Ishikawa (cell line): ENCODE data around the gene YWHAH.

ENCODE experiments used
- CEBPB ChIP-seq: IDR thresholded peaks from 2 replicates; pipeline ENCODE4 v1.6.1; 2012
- CREB1 ChIP-seq: IDR thresholded peaks from 2 replicates; pipeline ENCODE4 v1.6.1; 2012; ENCODE audit warnings: low read depth
- EGR1 ChIP-seq: IDR thresholded peaks from 2 replicates; pipeline ENCODE4 v1.6.1; 2012
- EP300 ChIP-seq: IDR thresholded peaks from 2 replicates; pipeline ENCODE4 v1.6.1; 2012; ENCODE audit warnings: borderline replicate concordance
- FOXM1 ChIP-seq: IDR thresholded peaks from 2 replicates; pipeline ENCODE4 v1.6.1; 2012; ENCODE audit warnings: low read depth, borderline replicate concordance
- NFIC ChIP-seq: IDR thresholded peaks from 2 replicates; pipeline ENCODE4 v1.6.1; 2012
- RAD21 ChIP-seq: IDR thresholded peaks from 2 replicates; pipeline ENCODE4 v1.6.1; 2012; ENCODE audit warnings: low read depth
- REST ChIP-seq: IDR thresholded peaks from 2 replicates; pipeline ENCODE4 v1.6.1; 2012; ENCODE audit warnings: low read depth, mild to moderate bottlenecking
- TAF1 ChIP-seq: IDR thresholded peaks from 2 replicates; pipeline ENCODE4 v1.6.1; 2012; ENCODE audit warnings: low read depth, mild to moderate bottlenecking
- USF1 ChIP-seq: IDR thresholded peaks from 2 replicates; pipeline ENCODE4 v1.6.1; 2012
- YY1 ChIP-seq: IDR thresholded peaks from 2 replicates; pipeline ENCODE4 v1.6.1; 2012; ENCODE audit warnings: low read depth
- ZBTB7A ChIP-seq: IDR thresholded peaks from 2 replicates; pipeline ENCODE4 v1.6.1; 2012; ENCODE audit warnings: low read depth
- TF ChIP-seq, protein P1 (sequence below): IDR thresholded peaks from 2 replicates; pipeline ENCODE4 v1.6.1; 2012

DNA sequence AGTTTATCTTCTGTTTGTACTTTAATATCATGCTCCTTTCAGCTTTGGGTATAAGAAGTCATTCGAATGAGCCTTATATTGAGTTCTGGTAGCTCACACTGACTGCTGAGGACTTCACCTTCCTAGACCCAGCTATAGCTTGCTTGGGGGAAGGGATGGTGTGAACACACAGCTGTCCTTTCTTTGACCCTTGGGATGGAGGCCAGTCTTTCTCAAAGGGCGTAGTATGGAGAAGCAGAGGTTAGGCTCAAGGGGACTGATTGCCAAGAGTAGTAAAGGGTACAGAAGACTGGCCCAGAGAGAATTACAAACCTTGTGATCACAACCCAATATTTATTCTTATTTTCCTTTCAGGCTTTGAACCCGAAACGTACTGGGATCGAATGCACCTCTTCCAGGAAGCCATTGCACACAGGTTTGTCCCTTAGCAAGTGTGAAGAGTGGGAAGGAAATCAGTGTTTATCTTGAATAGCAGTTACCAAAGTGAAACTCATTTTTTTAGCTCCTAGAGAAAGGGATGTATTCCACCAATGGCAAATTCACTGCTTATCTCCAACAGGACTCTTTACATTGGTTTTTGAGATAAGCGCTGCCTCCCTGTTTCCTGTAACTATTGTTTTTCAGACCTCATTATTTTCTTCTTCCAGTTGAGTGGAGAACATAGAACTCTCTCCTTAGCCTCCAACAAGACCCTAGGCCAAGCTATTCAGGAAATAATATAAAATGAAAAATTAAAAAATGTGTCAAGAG lies 42.8 kb upstream of the YWHAH start:
- TF ChIP-seq EP300 (no peak), REST (no peak), YY1 (no peak), TAF1 (no peak), EGR1 (no peak), RAD21 (no peak), CEBPB (no peak), CREB1 (no peak), USF1 (no peak), FOXM1 (no peak), NFIC (no peak), ZBTB7A (no peak)
- TF ChIP-seq, protein P1, sequence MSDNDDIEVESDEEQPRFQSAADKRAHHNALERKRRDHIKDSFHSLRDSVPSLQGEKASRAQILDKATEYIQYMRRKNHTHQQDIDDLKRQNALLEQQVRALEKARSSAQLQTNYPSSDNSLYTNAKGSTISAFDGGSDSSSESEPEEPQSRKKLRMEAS, result no peak
